ENCODE results near the gene ABCC9.

Gene ABCC9

GRCh38 chr12:21940549-21941505, at the start of gene ABCC9:
Gene ABCC9, minus strand, starts transcription at chr12:21941426. Its CDS starts 4,752 bp downstream, at chr12:21936674.
- TF ChIP-seq NFIC (IDR thresholded peaks at IDR 0.05) (no peak), TCF12 (IDR thresholded peaks at IDR 0.05; ENCODE audit: low read depth) (no peak)

- peak; percentile 63 for TF ChIP-seq RAD21 (IDR thresholded peaks at IDR 0.05; ENCODE audit: low read depth)
- no peak for TF ChIP-seq EGR1 (IDR thresholded peaks at IDR 0.05)
- no peak for TF ChIP-seq CREB1 (IDR thresholded peaks at IDR 0.05; ENCODE audit: low read depth)
- TF ChIP-seq USF1 (IDR thresholded peaks at IDR 0.05) = no peak
- TF ChIP-seq MAX (IDR thresholded peaks at IDR 0.05) = no peak
Measured at GRCh38 chr12:21989819-21990412, 48.7 kb upstream of the ABCC9 start.

- TF ChIP-seq FOXM1 (IDR thresholded peaks at IDR 0.05; ENCODE audit: borderline replicate concordance, low read depth) = no peak
- no peak for TF ChIP-seq CEBPB (IDR thresholded peaks at IDR 0.05)
- TF ChIP-seq TAF1 (IDR thresholded peaks at IDR 0.05; ENCODE audit: low read depth) = no peak
- TF ChIP-seq TCF12 (IDR thresholded peaks at IDR 0.05; ENCODE audit: low read depth) = no peak
- TF ChIP-seq ZBTB7A (IDR thresholded peaks at IDR 0.05; ENCODE audit: low read depth) = no peak
- no peak for TF ChIP-seq YY1 (IDR thresholded peaks at IDR 0.05; ENCODE audit: low read depth)
- TF ChIP-seq REST (IDR thresholded peaks at IDR 0.05; ENCODE audit: low read depth) = no peak
Measured at GRCh38 chr12:21988619-21989018, 47.4 kb upstream of the ABCC9 start.

GRCh38 chr12:21987755-21988154, 46.5 kb upstream of the ABCC9 start:
- TF ChIP-seq USF1 (IDR thresholded peaks at IDR 0.05) = no peak
- TF ChIP-seq MAX (IDR thresholded peaks at IDR 0.05) = no peak
- TF ChIP-seq REST (IDR thresholded peaks at IDR 0.05; ENCODE audit: low read depth) = no peak
- no peak for TF ChIP-seq TEAD4 (IDR thresholded peaks at IDR 0.05)
- TF ChIP-seq FOXM1 (IDR thresholded peaks at IDR 0.05; ENCODE audit: borderline replicate concordance, low read depth) = no peak
- no peak for TF ChIP-seq EGR1 (IDR thresholded peaks at IDR 0.05)
- no peak for TF ChIP-seq EP300 (IDR thresholded peaks at IDR 0.05; ENCODE audit: borderline replicate concordance)
- no peak for TF ChIP-seq TAF1 (IDR thresholded peaks at IDR 0.05; ENCODE audit: low read depth)
- no peak for TF ChIP-seq CREB1 (IDR thresholded peaks at IDR 0.05; ENCODE audit: low read depth)
- no peak for TF ChIP-seq ZBTB7A (IDR thresholded peaks at IDR 0.05; ENCODE audit: low read depth)
- no peak for TF ChIP-seq NFIC (IDR thresholded peaks at IDR 0.05)
- TF ChIP-seq YY1 (IDR thresholded peaks at IDR 0.05; ENCODE audit: low read depth) = no peak
- TF ChIP-seq CEBPB (IDR thresholded peaks at IDR 0.05) = no peak
- TF ChIP-seq TCF12 (IDR thresholded peaks at IDR 0.05; ENCODE audit: low read depth) = no peak
- no peak for TF ChIP-seq RAD21 (IDR thresholded peaks at IDR 0.05; ENCODE audit: low read depth)

GRCh38 chr12:21985155-21985554, 43.9 kb upstream of the ABCC9 start:
- no peak for TF ChIP-seq RAD21 (IDR thresholded peaks at IDR 0.05; ENCODE audit: low read depth)
- TF ChIP-seq ZBTB7A (IDR thresholded peaks at IDR 0.05; ENCODE audit: low read depth) = no peak
- no peak for TF ChIP-seq CEBPB (IDR thresholded peaks at IDR 0.05)
- TF ChIP-seq TAF1 (IDR thresholded peaks at IDR 0.05; ENCODE audit: low read depth) = no peak
- TF ChIP-seq FOXM1 (IDR thresholded peaks at IDR 0.05; ENCODE audit: borderline replicate concordance, low read depth) = no peak
- TF ChIP-seq NFIC (IDR thresholded peaks at IDR 0.05) = no peak

- no peak for TF ChIP-seq ZBTB7A (IDR thresholded peaks at IDR 0.05; ENCODE audit: low read depth)
- no peak for TF ChIP-seq TCF12 (IDR thresholded peaks at IDR 0.05; ENCODE audit: low read depth)
- TF ChIP-seq EP300 (IDR thresholded peaks at IDR 0.05; ENCODE audit: borderline replicate concordance) = no peak
- no peak for TF ChIP-seq MAX (IDR thresholded peaks at IDR 0.05)
- TF ChIP-seq RAD21 (IDR thresholded peaks at IDR 0.05; ENCODE audit: low read depth) = no peak
- TF ChIP-seq NFIC (IDR thresholded peaks at IDR 0.05) = no peak
- no peak for TF ChIP-seq REST (IDR thresholded peaks at IDR 0.05; ENCODE audit: low read depth)
- TF ChIP-seq YY1 (IDR thresholded peaks at IDR 0.05; ENCODE audit: low read depth) = no peak
- TF ChIP-seq TEAD4 (IDR thresholded peaks at IDR 0.05) = no peak
Measured at GRCh38 chr12:21984375-21984774, 43.1 kb upstream of the ABCC9 start.

Measured in Ishikawa (cell line).